ENCODE data around the gene FRAT1. TPM values are rescaled to one million over a fixed set of nuclear protein-coding genes. Genes with fewer than 3 reads are reported as not detected.

FRAT1 gene
- total RNA-seq, 1 experiment from 2014 or later: 2.4 TPM

- intact Hi-C loops (cut with micrococcal nuclease; ENCODE audit: unreplicated experiment): no loop called here
- H2AFZ ChIP-seq: no peak overlapping the region
- H3K36me3 ChIP-seq (ENCODE audit: low read depth): no peaks in the 10 kb centered on the region
- H3K27me3 ChIP-seq (ENCODE audit: insufficient read depth, low read depth): no peaks in the 10 kb centered on the region
- ChIA-PET CTCF (no interaction called here), POLR2A (ENCODE audit: unreplicated experiment) (interaction anchor here (0.6 to 0.7 kb wide), 2 partner anchors 8 to 37 kb away, joined by 3 to 7 read pairs; no protein-coding TSS in a partner anchor)
- peak overlapping the region; percentile 46 for H3K4me2 ChIP-seq
- BruUV-seq (replicated peaks): no TSS peak
- H3K4me3 ChIP-seq: no peak overlapping the region
- no peaks in the 10 kb centered on the region for H3K9me3 ChIP-seq (ENCODE audit: insufficient read depth, low read depth)
- H3K27ac ChIP-seq: no peak overlapping the region
- H3F3A ChIP-seq (ENCODE audit: insufficient read depth, low read depth): peaks cover 21% of the 10 kb centered on the region; the same call in 1 of the 2 replicates
- peaks cover 8% of the 10 kb centered on the region; the same call in 1 of the 2 replicates for H4K20me1 ChIP-seq (ENCODE audit: insufficient read depth)
- H3K4me1 ChIP-seq (replicated peaks; ENCODE audit: insufficient read depth): peaks cover 40% of the 10 kb centered on the region
- DNase-seq: peak in 1 of 2 experiments; percentile 79
- H3K9me2 ChIP-seq (ENCODE audit: insufficient read depth): no peaks in the 10 kb centered on the region
- no peak for TF ChIP-seq CTCF (conservative IDR thresholded peaks at IDR 0.05)
- no peak for TF ChIP-seq EZH2 (IDR thresholded peaks at IDR 0.05; ENCODE audit: low read depth)
- H3K79me2 ChIP-seq (ENCODE audit: low read depth): peaks cover 28% of the 10 kb centered on the region
These were observed 8.6 kb downstream of the FRAT1 start for GRCh38 chr10:97327348-97328294.

- DNase-seq: peak in 1 of 2 experiments; percentile 64
- CTCF ChIA-PET: no interaction called here
- POLR2A ChIA-PET (ENCODE audit: unreplicated experiment): interaction anchor here (0.7 kb wide), 1 partner anchor 10 kb away, joined by 3 read pairs; no protein-coding TSS in a partner anchor
- H3K4me1 ChIP-seq (replicated peaks; ENCODE audit: insufficient read depth): peaks cover 40% of the 10 kb centered on the region
- BruUV-seq (replicated peaks): no TSS peak
- peak overlapping the region; percentile 59 for H3K4me2 ChIP-seq
- TF ChIP-seq EZH2 (IDR thresholded peaks at IDR 0.05; ENCODE audit: low read depth) (no peak), CTCF (conservative IDR thresholded peaks at IDR 0.05) (no peak)
- no peaks in the 10 kb centered on the region for H3K9me2 ChIP-seq (ENCODE audit: insufficient read depth)
- H3F3A ChIP-seq (ENCODE audit: insufficient read depth, low read depth): peaks cover 21% of the 10 kb centered on the region; the same call in 1 of the 2 replicates
- H3K79me2 ChIP-seq (ENCODE audit: low read depth): peaks cover 40% of the 10 kb centered on the region
- H3K27me3 ChIP-seq (ENCODE audit: insufficient read depth, low read depth): no peaks in the 10 kb centered on the region
- intact Hi-C loops (cut with micrococcal nuclease; ENCODE audit: unreplicated experiment): no loop called here
- H3K9me3 ChIP-seq (ENCODE audit: insufficient read depth, low read depth): no peaks in the 10 kb centered on the region
- H3K27ac ChIP-seq: 0 out of 2 replicates have a peak overlapping the region, but pooled peaks have one; percentile 16
- H3K4me3 ChIP-seq: no peak overlapping the region; the same call in 1 of the 2 replicates
- no peak overlapping the region for H2AFZ ChIP-seq
- H4K20me1 ChIP-seq (ENCODE audit: insufficient read depth): peaks cover 8% of the 10 kb centered on the region; the same call in 1 of the 2 replicates
- H3K36me3 ChIP-seq (ENCODE audit: low read depth): no peaks in the 10 kb centered on the region
These were observed 9.8 kb downstream of the FRAT1 start for GRCh38 chr10:97328646-97329453.

- peaks cover 21% of the 10 kb centered on the region; the same call in 1 of the 2 replicates for H3F3A ChIP-seq (ENCODE audit: insufficient read depth, low read depth)
- intact Hi-C loops (cut with micrococcal nuclease; ENCODE audit: unreplicated experiment): loop anchor here (5.0 kb wide), 3 partner anchors 37 to 118 kb away; partner anchors contain the start of genes ARHGAP19, EXOSC1 and ZDHHC16
- BruUV-seq (replicated peaks): no TSS peak
- peaks cover 40% of the 10 kb centered on the region for H3K4me1 ChIP-seq (replicated peaks; ENCODE audit: insufficient read depth)
- no peaks in the 10 kb centered on the region for H3K9me2 ChIP-seq (ENCODE audit: insufficient read depth)
- H3K27me3 ChIP-seq (ENCODE audit: insufficient read depth, low read depth): no peaks in the 10 kb centered on the region
- peaks cover 8% of the 10 kb centered on the region; the same call in 1 of the 2 replicates for H4K20me1 ChIP-seq (ENCODE audit: insufficient read depth)
- ChIA-PET CTCF (no interaction called here), POLR2A (ENCODE audit: unreplicated experiment) (no interaction called here)
- H3K4me2 ChIP-seq: 0 out of 2 replicates have a peak overlapping the region, but pooled peaks have one; percentile 59
- no peak overlapping the region for H3K27ac ChIP-seq
- H3K9me3 ChIP-seq (ENCODE audit: insufficient read depth, low read depth): no peaks in the 10 kb centered on the region
- no peaks in the 10 kb centered on the region for H3K36me3 ChIP-seq (ENCODE audit: low read depth)
- no peak for DNase-seq
- peaks cover 40% of the 10 kb centered on the region for H3K79me2 ChIP-seq (ENCODE audit: low read depth)
- TF ChIP-seq CTCF (conservative IDR thresholded peaks at IDR 0.05): no peak
- no peak for TF ChIP-seq EZH2 (IDR thresholded peaks at IDR 0.05; ENCODE audit: low read depth)
- no peak overlapping the region for H3K4me3 ChIP-seq
- H2AFZ ChIP-seq: no peak overlapping the region
These were observed 10.7 kb downstream of the FRAT1 start for GRCh38 chr10:97329766-97330165.
